Stimulated activated CD4-positive, alpha-beta T cell treated with anti-CD3 and anti-CD28 coated beads, Interleukin-1b, Interleukin-23, amount 100 ng/mL, for 1 hour (primary cell): ENCODE data around the gene LHFPL3.
"Not testable (repeated sequence)": the region's sequence is repeated elsewhere in the genome, so short reads cannot be mapped to it uniquely, and the experiment has no call there.

ENCODE experiments used
- DNase-seq, 2 donors: peaks; one replicate each; pipeline ENCODE4 v3.0.0-alpha.2; 2020; ENCODE audit warnings: low read depth in 2 of 2

The LHFPL3 gene

GRCh38 chr7:104694710-104695109 lies 366.3 kb downstream of the LHFPL3 start:
- DNase-seq = no peak

GRCh38 chr7:104695563-104695962 lies 367.2 kb downstream of the LHFPL3 start:
- no peak for DNase-seq

GRCh38 chr7:104700336-104700735 lies 371.9 kb downstream of the LHFPL3 start:
- no peak for DNase-seq

GRCh38 chr7:104721027-104721426 lies 392.6 kb downstream of the LHFPL3 start:
- not testable (repeated sequence) for DNase-seq

GRCh38 chr7:104723001-104723400 lies 394.6 kb downstream of the LHFPL3 start:
- DNase-seq = no peak

- DNase-seq = no peak
Measured at GRCh38 chr7:104758504-104758903, 430.1 kb downstream of the LHFPL3 start.

GRCh38 chr7:104761892-104762291 lies 433.5 kb downstream of the LHFPL3 start:
- DNase-seq = no peak

- no peak for DNase-seq
Measured at GRCh38 chr7:104767113-104767512, 438.7 kb downstream of the LHFPL3 start.

- DNase-seq = no peak
Measured at GRCh38 chr7:104767826-104768536, 439.6 kb downstream of the LHFPL3 start.

GRCh38 chr7:104772405-104773345 lies 444.3 kb downstream of the LHFPL3 start:
- DNase-seq = no peak

GRCh38 chr7:104773796-104774195 lies 445.4 kb downstream of the LHFPL3 start:
- no peak for DNase-seq

GRCh38 chr7:104775531-104775930 lies 447.1 kb downstream of the LHFPL3 start:
- DNase-seq = no peak

GRCh38 chr7:104777301-104777800 lies 448.9 kb downstream of the LHFPL3 start:
- no peak for DNase-seq

GRCh38 chr7:104779888-104780287 lies 451.5 kb downstream of the LHFPL3 start:
- DNase-seq = no peak

- no peak for DNase-seq
Measured at GRCh38 chr7:104784686-104785085, 456.3 kb downstream of the LHFPL3 start.

- no peak for DNase-seq
Measured at GRCh38 chr7:104789780-104790179, 461.4 kb downstream of the LHFPL3 start.

- DNase-seq = no peak
Measured at GRCh38 chr7:104790440-104790839, 462.0 kb downstream of the LHFPL3 start.

GRCh38 chr7:104791080-104791479 lies 462.7 kb downstream of the LHFPL3 start:
- no peak for DNase-seq

- no peak for DNase-seq
Measured at GRCh38 chr7:104793066-104793465, 464.7 kb downstream of the LHFPL3 start.

- no peak for DNase-seq
Measured at GRCh38 chr7:104794154-104794553, 465.8 kb downstream of the LHFPL3 start.

GRCh38 chr7:104794589-104794988 lies 466.2 kb downstream of the LHFPL3 start:
- no peak for DNase-seq

GRCh38 chr7:104795086-104795485 lies 466.7 kb downstream of the LHFPL3 start:
- DNase-seq = no peak
